Karpas-422 (cell line): ENCODE measurements around the gene RPS17. TPM values are rescaled to one million over a fixed set of nuclear protein-coding genes. Genes with fewer than 3 reads are reported as not detected.
"Not testable (repeated sequence)": the region's sequence is repeated elsewhere in the genome, so short reads cannot be mapped to it uniquely, and the experiment has no call there.

Source experiments
- DNase-seq: peaks from one replicate; pipeline ENCODE4 v3.0.0-alpha.2; 2015
- H2AFZ ChIP-seq: fragments of 200-600 bp; sonication (generic); 2 replicates; pipeline ENCODE4 v1.6.1; 2014; ENCODE audit warnings: antibody characterized with exemption, low read length, mixed read lengths
- H3K27ac ChIP-seq: fragments of 200-600 bp; sonication (generic); 2 replicates; pipeline ENCODE4 v1.5.1; 2014; ENCODE audit warnings: mild to moderate bottlenecking, low read length, moderate library complexity
- H3K27me3 ChIP-seq: fragments of 200-600 bp; sonication (generic); 2 replicates; pipeline ENCODE4 v1.6.1; 2014; ENCODE audit warnings: low read length, mixed read lengths
- H3K36me3 ChIP-seq: fragments of 200-600 bp; sonication (generic); 2 replicates; pipeline ENCODE4 v1.6.1; 2014; ENCODE audit warnings: low read length, mixed read lengths; ENCODE audit not compliant: insufficient read depth
- H3K4me1 ChIP-seq: fragments of 200-600 bp; sonication (generic); 2 replicates; pipeline ENCODE4 v1.6.1; 2014; ENCODE audit warnings: mild to moderate bottlenecking, low read length, mixed read lengths
- H3K4me2 ChIP-seq: fragments of 200-600 bp; sonication (generic); 2 replicates; pipeline ENCODE4 v1.6.1; 2014; ENCODE audit warnings: low read length, low read depth, mild to moderate bottlenecking; ENCODE audit not compliant: poor library complexity, severe bottlenecking
- H3K4me3 ChIP-seq: fragments of 200-600 bp; sonication (generic); 2 replicates; pipeline ENCODE4 v1.5.1; 2014; ENCODE audit warnings: mild to moderate bottlenecking, antibody characterized with exemption, low read length, mixed read lengths
- H3K79me2 ChIP-seq: fragments of 200-600 bp; sonication (generic); 2 replicates; pipeline ENCODE4 v1.6.1; 2014; ENCODE audit warnings: mild to moderate bottlenecking, low read length, mixed read lengths
- H3K9ac ChIP-seq: fragments of 200-600 bp; sonication (generic); 2 replicates; pipeline ENCODE4 v1.6.0; 2014; ENCODE audit warnings: low read length
- H3K9me2 ChIP-seq: fragments of 200-600 bp; sonication (generic), shearing (Covaris generic); replicated peaks from 2 replicates; pipeline ENCODE4 v1.6.0; 2014; ENCODE audit warnings: mild to moderate bottlenecking, low read length, moderate library complexity; ENCODE audit not compliant: insufficient read depth
- H3K9me3 ChIP-seq: fragments of 300-700, 200-600 bp; sonication (generic); 2 replicates; pipeline ENCODE4 v1.6.1; 2014; ENCODE audit warnings: low read length, mixed read lengths
- H4K20me1 ChIP-seq: fragments of 200-600 bp; sonication (generic); 2 replicates; pipeline ENCODE4 v1.6.1; 2014; ENCODE audit warnings: mild to moderate bottlenecking, antibody characterized with exemption, low read length, low read depth; ENCODE audit not compliant: insufficient read depth
- total RNA-seq: library from RNA; depleted of rRNA; stranded (reverse); fragments of >200 nt; shearing (Covaris generic); gene quantifications from 2 replicates; pipeline ENCODE4 v1.2.3, GENCODE V29; 2014; ENCODE audit warnings: low replicate concordance

Gene RPS17
- total RNA-seq, 1 experiment from 2014 or later: 5,133 TPM

DNA sequence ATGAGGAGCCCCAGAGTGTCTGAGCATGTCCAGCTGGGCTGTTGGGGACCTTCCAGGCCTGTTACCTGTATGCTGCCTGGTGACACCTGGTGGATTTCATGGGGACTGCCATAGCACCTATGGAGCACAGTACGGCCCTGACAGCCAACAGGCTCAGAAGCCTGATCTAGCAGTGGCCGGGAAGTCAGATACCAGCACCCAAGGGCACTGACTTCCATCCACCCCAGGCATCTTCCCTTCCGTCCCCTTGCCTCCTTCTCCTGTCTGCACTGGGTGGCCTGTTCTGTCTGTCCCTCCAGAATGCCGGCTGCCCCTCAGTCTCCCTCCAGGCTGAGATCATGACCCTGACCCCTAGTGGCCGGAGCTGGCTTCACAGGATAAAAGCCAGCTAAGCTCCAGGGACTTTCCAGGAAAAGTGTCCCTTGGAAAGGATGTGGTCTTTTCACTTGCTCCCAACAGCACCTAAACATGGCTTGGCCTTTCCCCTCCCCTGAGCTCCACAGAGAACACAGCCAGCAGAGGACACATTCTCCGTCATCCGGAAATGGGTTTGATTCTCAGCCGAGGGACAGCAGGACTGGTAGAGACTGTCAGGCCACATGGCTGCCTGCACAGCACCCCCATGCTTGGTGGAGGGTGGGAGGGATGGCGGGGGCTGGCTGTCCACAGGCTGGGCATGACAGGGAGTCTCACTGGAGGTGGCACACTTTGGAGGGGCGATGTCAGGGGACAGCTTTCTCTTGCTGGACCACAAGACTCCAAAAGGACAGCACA lies 9.5 kb downstream of the RPS17 start:
- Histone ChIP-seq H3K79me2 (no peaks in the 10 kb centered on the region), H3K9me3 (no peaks in the 10 kb centered on the region), H3K4me2 (no peak overlapping the region), H3K27ac (no peak overlapping the region), H4K20me1 (peaks cover 5% of the 10 kb centered on the region; the same call in 1 of the 2 replicates), H3K9me2 (no peaks in the 10 kb centered on the region), H3K4me1 (peaks cover 10% of the 10 kb centered on the region), H3K4me3 (no peak overlapping the region), H3K27me3 (no peaks in the 10 kb centered on the region), H3K9ac (peak overlapping the region; percentile 30; the same call in 1 of the 2 replicates), H2AFZ (no peak overlapping the region), H3K36me3 (peaks cover 3% of the 10 kb centered on the region; the same call in 1 of the 2 replicates)
- peak; percentile 79 for DNase-seq

DNA sequence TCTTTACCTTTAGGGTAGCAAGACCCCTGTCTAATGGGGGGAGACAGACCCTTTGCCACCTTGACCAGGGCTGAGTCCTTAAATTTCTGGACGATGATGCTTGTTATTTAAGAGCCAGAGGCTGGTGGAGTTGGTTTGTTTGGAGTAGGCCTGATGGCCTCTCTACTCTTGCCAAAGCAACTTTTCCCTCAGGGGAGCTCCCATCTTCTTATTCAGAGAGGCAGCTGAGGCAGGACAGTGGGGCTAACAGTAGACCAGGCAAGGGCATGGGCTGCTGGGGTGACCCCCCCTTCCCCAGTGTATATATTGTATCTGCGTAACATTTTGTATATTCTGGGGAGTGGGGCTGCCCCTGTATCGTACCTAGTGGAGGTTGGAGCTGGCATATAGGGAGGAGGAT lies 10.3 kb downstream of the RPS17 start:
- H3K9ac ChIP-seq: no peak overlapping the region
- H3K79me2 ChIP-seq: no peaks in the 10 kb centered on the region
- H3K27ac ChIP-seq: no peak overlapping the region
- DNase-seq: no peak
- peaks cover 5% of the 10 kb centered on the region; the same call in 1 of the 2 replicates for H4K20me1 ChIP-seq
- no peaks in the 10 kb centered on the region for H3K9me3 ChIP-seq
- no peak overlapping the region for H3K4me3 ChIP-seq
- no peaks in the 10 kb centered on the region for H3K9me2 ChIP-seq
- peaks cover 10% of the 10 kb centered on the region for H3K4me1 ChIP-seq
- no peaks in the 10 kb centered on the region for H3K36me3 ChIP-seq
- no peak overlapping the region for H2AFZ ChIP-seq
- H3K4me2 ChIP-seq: no peak overlapping the region
- no peaks in the 10 kb centered on the region for H3K27me3 ChIP-seq

DNA sequence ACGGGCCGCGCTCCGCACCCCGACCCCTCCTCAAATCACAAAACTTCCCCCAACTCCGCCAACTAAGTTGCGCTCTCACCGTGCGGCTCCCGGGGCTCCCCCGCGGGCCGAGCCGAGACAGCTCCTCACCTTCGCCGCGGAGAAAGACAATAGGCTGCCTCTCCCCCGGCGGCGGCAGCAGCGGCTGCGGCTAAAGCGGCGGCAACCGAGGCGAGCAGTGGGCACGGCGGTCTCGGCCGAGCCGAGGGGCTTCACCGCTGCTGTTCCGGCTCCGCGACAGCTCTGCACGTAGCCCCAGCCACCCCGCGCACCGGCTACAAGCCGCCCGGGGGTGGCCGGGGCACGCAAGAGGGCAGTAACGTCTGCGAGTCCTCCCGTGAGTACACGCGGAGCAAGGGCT lies 26.7 kb downstream of the RPS17 start:
- H3K79me2 ChIP-seq, H3K4me2 ChIP-seq, H3K27ac ChIP-seq, H3K36me3 ChIP-seq, H4K20me1 ChIP-seq, H3K4me3 ChIP-seq, H3K9me2 ChIP-seq, H3K27me3 ChIP-seq, H3K9ac ChIP-seq, H3K9me3 ChIP-seq, H3K4me1 ChIP-seq, H2AFZ ChIP-seq, DNase-seq: not testable (repeated sequence)

DNA sequence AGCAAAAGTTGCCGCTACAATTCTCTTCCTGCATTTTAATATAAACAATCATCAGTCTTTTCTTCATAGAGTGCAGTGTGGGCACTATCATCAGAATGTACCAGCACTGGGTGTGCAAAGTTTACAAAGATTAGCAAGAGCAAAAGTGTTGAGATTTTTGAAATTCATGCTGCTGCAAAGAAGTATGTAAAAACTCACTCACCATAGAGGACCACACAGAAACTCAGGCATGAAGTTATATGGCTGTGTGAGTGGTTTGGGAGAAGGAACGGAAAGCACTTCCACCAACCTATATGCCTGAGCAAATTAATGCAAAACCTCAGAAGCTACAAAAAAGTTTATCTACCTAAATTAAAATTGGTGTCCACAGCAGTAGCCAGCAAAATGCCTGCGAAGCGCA lies 32.6 kb downstream of the RPS17 start:
- not testable (repeated sequence) for H4K20me1 ChIP-seq, H3K4me3 ChIP-seq, H3K27ac ChIP-seq, H3K79me2 ChIP-seq, H3K4me2 ChIP-seq, H3K27me3 ChIP-seq, DNase-seq, H3K9me2 ChIP-seq, H3K4me1 ChIP-seq, H3K9ac ChIP-seq, H3K9me3 ChIP-seq, H3K36me3 ChIP-seq, H2AFZ ChIP-seq

GRCh38 chr15:82507087-82507486 lies 33.2 kb downstream of the RPS17 start:
- not testable (repeated sequence) for H3K27me3 ChIP-seq, H3K27ac ChIP-seq, H3K4me1 ChIP-seq, H3K4me2 ChIP-seq, H3K4me3 ChIP-seq, H3K36me3 ChIP-seq, H2AFZ ChIP-seq, H3K79me2 ChIP-seq, H3K9me2 ChIP-seq, DNase-seq, H4K20me1 ChIP-seq, H3K9me3 ChIP-seq, H3K9ac ChIP-seq

GRCh38 chr15:82505842-82506241 lies 34.4 kb downstream of the RPS17 start:
- H3K4me3 ChIP-seq, H3K9me2 ChIP-seq, H3K4me2 ChIP-seq, H3K27me3 ChIP-seq, H3K36me3 ChIP-seq, H3K9me3 ChIP-seq, H4K20me1 ChIP-seq, DNase-seq, H3K9ac ChIP-seq, H2AFZ ChIP-seq, H3K4me1 ChIP-seq, H3K79me2 ChIP-seq, H3K27ac ChIP-seq: not testable (repeated sequence)

DNA sequence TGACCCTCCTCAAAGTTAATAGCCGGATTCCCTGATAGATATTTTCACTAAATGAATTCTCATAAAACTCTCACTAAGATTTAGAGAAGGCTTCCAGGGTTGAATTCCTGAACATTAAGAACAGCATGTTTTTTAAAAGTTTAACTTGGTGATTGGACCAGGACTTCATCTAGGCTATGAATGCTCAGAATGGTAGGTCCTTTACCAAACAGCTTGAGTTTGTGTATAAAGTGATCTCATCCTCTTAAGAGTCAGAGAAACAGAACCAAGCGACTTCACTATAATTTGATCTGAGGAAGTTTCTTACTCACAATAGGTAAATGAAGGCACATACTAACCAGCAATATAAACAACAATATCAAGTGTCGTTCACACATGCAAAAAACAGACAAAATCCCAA lies 36.2 kb downstream of the RPS17 start:
- not testable (repeated sequence) for H3K4me1 ChIP-seq, H3K27ac ChIP-seq, H3K9ac ChIP-seq, H3K9me3 ChIP-seq, H3K79me2 ChIP-seq, H3K4me3 ChIP-seq, H3K4me2 ChIP-seq, H3K9me2 ChIP-seq, H3K36me3 ChIP-seq, DNase-seq, H2AFZ ChIP-seq, H4K20me1 ChIP-seq, H3K27me3 ChIP-seq

GRCh38 chr15:82502700-82503339 lies 37.4 kb downstream of the RPS17 start:
- not testable (repeated sequence) for H2AFZ ChIP-seq, H3K27me3 ChIP-seq, H4K20me1 ChIP-seq, DNase-seq, H3K79me2 ChIP-seq, H3K36me3 ChIP-seq, H3K9ac ChIP-seq, H3K4me1 ChIP-seq, H3K9me2 ChIP-seq, H3K4me2 ChIP-seq, H3K9me3 ChIP-seq, H3K27ac ChIP-seq, H3K4me3 ChIP-seq
